PC-3 (cell line): ENCODE data around the gene ANKIB1. TPM values are rescaled to one million over a fixed set of nuclear protein-coding genes. Genes with fewer than 3 reads are reported as not detected.

ENCODE experiments used
- ATAC-seq: fragments of 200-7000 bp; cut with Tn5 transposase; 2 replicates; pipeline ENCODE4 v1.9.1; 2020; ENCODE audit warnings: mild to moderate bottlenecking, moderate library complexity
- BruUV-seq: library from RNA; stranded (reverse); fragments of 400-500 nt; replicated peaks from 2 replicates; lab custom pipeline; 2021; lab: Mats Ljungman, UMichigan
- CTCF ChIA-PET: fragments of 300-600 bp; sonication (Branson Sonifier 250); formaldehyde crosslinking; loops from one replicate; lab custom pipeline; 2022; ENCODE audit warnings: antibody characterized with exemption; lab: Charles Lee
- POLR2A ChIA-PET: fragments of 300-600 bp; sonication (Branson Sonifier 250); formaldehyde crosslinking; loops from one replicate; lab custom pipeline; 2022; ENCODE audit warnings: antibody characterized with exemption; ENCODE audit not compliant: unreplicated experiment; lab: Charles Lee
- DNase-seq: peaks from one replicate; pipeline ENCODE4 v3.0.0-alpha.2; 2015
- H2AFZ ChIP-seq: fragments of 300-600 bp; sonication (generic); 2 replicates; pipeline ENCODE4 v1.6.0; 2016; ENCODE audit warnings: antibody characterized with exemption, low read length
- H3F3A ChIP-seq: fragments of 300-600 bp; sonication (generic); one replicate; pipeline ENCODE4 v1.6.0; 2017; ENCODE audit warnings: antibody characterized with exemption, low read length, control low read depth, mild to moderate bottlenecking; ENCODE audit not compliant: unreplicated experiment
- H3K27ac ChIP-seq: fragments of 300-600 bp; sonication (generic); 2 replicates; pipeline ENCODE4 v1.5.1; 2016; ENCODE audit warnings: mild to moderate bottlenecking, low read length
- H3K27me3 ChIP-seq: fragments of 300-600 bp; sonication (generic); 2 replicates; pipeline ENCODE4 v1.6.1; 2016; ENCODE audit warnings: low read length, mixed read lengths
- H3K36me3 ChIP-seq: fragments of 300-600 bp; sonication (generic); 2 replicates; pipeline ENCODE4 v1.6.1; 2016; ENCODE audit warnings: low read depth, mixed run types, low read length, mixed read lengths
- H3K4me1 ChIP-seq: fragments of 300-600 bp; sonication (generic); 2 replicates; pipeline ENCODE4 v1.5.1; 2016; ENCODE audit warnings: low read length; ENCODE audit not compliant: insufficient read depth
- H3K4me2 ChIP-seq: fragments of 300-600 bp; sonication (generic); 2 replicates; pipeline ENCODE4 v1.6.0; 2016; ENCODE audit warnings: low read length
- H3K4me3 ChIP-seq: fragments of 300-600 bp; sonication (generic); 2 replicates; pipeline ENCODE4 v1.5.1; 2016; ENCODE audit warnings: mild to moderate bottlenecking, low read length, mixed read lengths
- H3K79me2 ChIP-seq: fragments of 300-600 bp; sonication (generic); 2 replicates; pipeline ENCODE4 v1.6.1; 2017; ENCODE audit warnings: low read length, mixed read lengths
- H3K9ac ChIP-seq: fragments of 300-600 bp; sonication (generic); 2 replicates; pipeline ENCODE4 v1.6.0; 2016; ENCODE audit warnings: mild to moderate bottlenecking, low read length
- H3K9me2 ChIP-seq: fragments of 300-600 bp; sonication (generic); replicated peaks from 2 replicates; pipeline ENCODE4 v1.6.1; 2016; ENCODE audit warnings: mixed run types, low read length, mixed read lengths
- H3K9me3 ChIP-seq: fragments of 300-600 bp; sonication (generic); 2 replicates; pipeline ENCODE4 v1.6.1; 2016; ENCODE audit warnings: low read length, mixed read lengths
- H4K20me1 ChIP-seq: fragments of 300-600 bp; sonication (generic); 2 replicates; pipeline ENCODE4 v1.6.1; 2016; ENCODE audit warnings: low read length, mixed read lengths
- EZH2 ChIP-seq: fragments of 300-600 bp; sonication (generic); IDR thresholded peaks from one replicate; pipeline ENCODE4 v1.6.1; 2017; ENCODE audit warnings: antibody characterized with exemption, mild to moderate bottlenecking, low read length; ENCODE audit not compliant: unreplicated experiment
- EZH2phosphoT487 ChIP-seq: fragments of 300-600 bp; sonication (generic); IDR thresholded peaks from 2 replicates; pipeline ENCODE4 v1.6.1; 2018; ENCODE audit warnings: mild to moderate bottlenecking, antibody characterized with exemption, low read length, borderline replicate concordance
- intact Hi-C: fragments of 100-400 bp; cut with micrococcal nuclease; formaldehyde crosslinking; loops from 2 replicates; pipeline ENCODE4 v1.9.0; 2023
- total RNA-seq: library from RNA; depleted of rRNA; stranded (reverse); fragments of >200 nt; gene quantifications from 2 replicates; pipeline ENCODE4 v1.2.3, GENCODE V29; 2014
- TF ChIP-seq, protein P1 (sequence below): fragments of 300-600 bp; sonication (generic); conservative IDR thresholded peaks from 2 replicates; pipeline ENCODE4 v1.5.1; 2017; ENCODE audit warnings: antibody characterized with exemption, low read depth, mild to moderate bottlenecking, low read length

ANKIB1 gene
- total RNA-seq, 1 experiment from 2014 or later: 32.1 TPM

DNA sequence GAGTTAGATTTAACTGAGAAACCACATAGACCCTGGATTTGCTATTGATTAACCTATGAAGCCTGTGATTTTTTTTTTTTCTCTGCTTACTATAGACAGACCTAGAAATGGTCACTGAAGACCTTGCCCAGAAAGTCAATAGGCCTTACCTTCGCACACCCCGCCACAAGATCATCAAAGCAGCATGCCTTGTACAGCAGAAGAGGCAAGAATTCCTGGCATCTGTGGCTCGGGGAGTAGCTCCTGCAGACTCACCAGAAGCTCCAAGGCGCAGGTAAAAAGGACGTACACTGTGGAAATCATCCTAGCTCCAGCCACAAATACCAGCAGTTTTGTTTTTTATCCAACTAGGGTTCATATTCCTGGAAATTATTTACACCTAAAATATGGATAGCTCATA, 145.3 kb downstream of the ANKIB1 start:
- CTCF ChIA-PET: no interaction called here
- Histone ChIP-seq H3K27ac (no peak overlapping the region), H3K9me3 (no peaks in the 10 kb centered on the region), H3K27me3 (no peaks in the 10 kb centered on the region), H3K36me3 (peaks cover 6% of the 10 kb centered on the region; the same call in 1 of the 2 replicates), H3K4me1 (no peaks in the 10 kb centered on the region), H3K79me2 (no peaks in the 10 kb centered on the region), H3K4me2 (no peak overlapping the region), H3K9ac (no peak overlapping the region), H3K9me2 (no peaks in the 10 kb centered on the region), H3K4me3 (no peak overlapping the region), H2AFZ (no peak overlapping the region), H3F3A (no peaks in the 10 kb centered on the region), H4K20me1 (no peaks in the 10 kb centered on the region)
- POLR2A ChIA-PET: interaction anchor here (0.6 kb wide), 1 partner anchor 24 kb away, joined by 11 read pairs; no protein-coding TSS in a partner anchor
- no TSS peak for BruUV-seq
- TF ChIP-seq EZH2: no peak
- TF ChIP-seq, protein P1, sequence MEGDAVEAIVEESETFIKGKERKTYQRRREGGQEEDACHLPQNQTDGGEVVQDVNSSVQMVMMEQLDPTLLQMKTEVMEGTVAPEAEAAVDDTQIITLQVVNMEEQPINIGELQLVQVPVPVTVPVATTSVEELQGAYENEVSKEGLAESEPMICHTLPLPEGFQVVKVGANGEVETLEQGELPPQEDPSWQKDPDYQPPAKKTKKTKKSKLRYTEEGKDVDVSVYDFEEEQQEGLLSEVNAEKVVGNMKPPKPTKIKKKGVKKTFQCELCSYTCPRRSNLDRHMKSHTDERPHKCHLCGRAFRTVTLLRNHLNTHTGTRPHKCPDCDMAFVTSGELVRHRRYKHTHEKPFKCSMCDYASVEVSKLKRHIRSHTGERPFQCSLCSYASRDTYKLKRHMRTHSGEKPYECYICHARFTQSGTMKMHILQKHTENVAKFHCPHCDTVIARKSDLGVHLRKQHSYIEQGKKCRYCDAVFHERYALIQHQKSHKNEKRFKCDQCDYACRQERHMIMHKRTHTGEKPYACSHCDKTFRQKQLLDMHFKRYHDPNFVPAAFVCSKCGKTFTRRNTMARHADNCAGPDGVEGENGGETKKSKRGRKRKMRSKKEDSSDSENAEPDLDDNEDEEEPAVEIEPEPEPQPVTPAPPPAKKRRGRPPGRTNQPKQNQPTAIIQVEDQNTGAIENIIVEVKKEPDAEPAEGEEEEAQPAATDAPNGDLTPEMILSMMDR: no peak
- no peak for TF ChIP-seq EZH2phosphoT487
- intact Hi-C loops: no loop called here
- no peak for DNase-seq
- ATAC-seq: no peak

GRCh38 chr7:92397542-92397941, 151.8 kb downstream of the ANKIB1 start:
- H2AFZ ChIP-seq: no peak overlapping the region
- H3K9me3 ChIP-seq: no peaks in the 10 kb centered on the region
- H4K20me1 ChIP-seq: no peaks in the 10 kb centered on the region
- no peaks in the 10 kb centered on the region for H3F3A ChIP-seq
- POLR2A ChIA-PET: no interaction called here
- CTCF ChIA-PET: no interaction called here
- no TSS peak for BruUV-seq
- no peaks in the 10 kb centered on the region for H3K9me2 ChIP-seq
- DNase-seq: no peak
- intact Hi-C loops: no loop called here
- TF ChIP-seq EZH2phosphoT487 (no peak), EZH2 (no peak)
- TF ChIP-seq, protein P1: no peak
- H3K9ac ChIP-seq: no peak overlapping the region
- peaks cover 14% of the 10 kb centered on the region; the same call in 1 of the 2 replicates for H3K36me3 ChIP-seq
- H3K27me3 ChIP-seq: no peaks in the 10 kb centered on the region
- no peak overlapping the region for H3K4me3 ChIP-seq
- no peak overlapping the region for H3K4me2 ChIP-seq
- no peaks in the 10 kb centered on the region for H3K4me1 ChIP-seq
- no peaks in the 10 kb centered on the region for H3K79me2 ChIP-seq
- no peak overlapping the region for H3K27ac ChIP-seq
- ATAC-seq: no peak

GRCh38 chr7:92400013-92400412, 154.2 kb downstream of the ANKIB1 start:
- TF ChIP-seq, protein P1: no peak
- TF ChIP-seq EZH2 (no peak), EZH2phosphoT487 (no peak)
- CTCF ChIA-PET: no interaction called here
- ATAC-seq: no peak
- Histone ChIP-seq H3K4me1 (no peaks in the 10 kb centered on the region), H3K27ac (no peak overlapping the region), H3K9ac (no peak overlapping the region), H3K9me2 (no peaks in the 10 kb centered on the region), H3K79me2 (no peaks in the 10 kb centered on the region), H3F3A (no peaks in the 10 kb centered on the region), H4K20me1 (no peaks in the 10 kb centered on the region), H3K27me3 (no peaks in the 10 kb centered on the region), H3K4me2 (no peak overlapping the region), H2AFZ (no peak overlapping the region), H3K4me3 (no peak overlapping the region), H3K36me3 (peaks cover 14% of the 10 kb centered on the region; the same call in 1 of the 2 replicates), H3K9me3 (no peaks in the 10 kb centered on the region)
- no TSS peak for BruUV-seq
- no peak for DNase-seq
- intact Hi-C loops: no loop called here
- POLR2A ChIA-PET: no interaction called here
